Karpas-422 (cell line): ENCODE results near the gene SNCG. TPM values are rescaled to one million over a fixed set of nuclear protein-coding genes. Genes with fewer than 3 reads are reported as not detected.
"Not testable (repeated sequence)": the region's sequence is repeated elsewhere in the genome, so short reads cannot be mapped to it uniquely, and the experiment has no call there.

Experiments
- DNase-seq: peaks from one replicate; pipeline ENCODE4 v3.0.0-alpha.2; 2015
- H2AFZ ChIP-seq: fragments of 200-600 bp; sonication (generic); 2 replicates; pipeline ENCODE4 v1.6.1; 2014; ENCODE audit warnings: antibody characterized with exemption, low read length, mixed read lengths
- H3K27ac ChIP-seq: fragments of 200-600 bp; sonication (generic); 2 replicates; pipeline ENCODE4 v1.5.1; 2014; ENCODE audit warnings: mild to moderate bottlenecking, low read length, moderate library complexity
- H3K27me3 ChIP-seq: fragments of 200-600 bp; sonication (generic); 2 replicates; pipeline ENCODE4 v1.6.1; 2014; ENCODE audit warnings: low read length, mixed read lengths
- H3K36me3 ChIP-seq: fragments of 200-600 bp; sonication (generic); 2 replicates; pipeline ENCODE4 v1.6.1; 2014; ENCODE audit warnings: low read length, mixed read lengths; ENCODE audit not compliant: insufficient read depth
- H3K4me1 ChIP-seq: fragments of 200-600 bp; sonication (generic); 2 replicates; pipeline ENCODE4 v1.6.1; 2014; ENCODE audit warnings: mild to moderate bottlenecking, low read length, mixed read lengths
- H3K4me2 ChIP-seq: fragments of 200-600 bp; sonication (generic); 2 replicates; pipeline ENCODE4 v1.6.1; 2014; ENCODE audit warnings: low read length, low read depth, mild to moderate bottlenecking; ENCODE audit not compliant: poor library complexity, severe bottlenecking
- H3K4me3 ChIP-seq: fragments of 200-600 bp; sonication (generic); 2 replicates; pipeline ENCODE4 v1.5.1; 2014; ENCODE audit warnings: mild to moderate bottlenecking, antibody characterized with exemption, low read length, mixed read lengths
- H3K79me2 ChIP-seq: fragments of 200-600 bp; sonication (generic); 2 replicates; pipeline ENCODE4 v1.6.1; 2014; ENCODE audit warnings: mild to moderate bottlenecking, low read length, mixed read lengths
- H3K9ac ChIP-seq: fragments of 200-600 bp; sonication (generic); 2 replicates; pipeline ENCODE4 v1.6.0; 2014; ENCODE audit warnings: low read length
- H3K9me2 ChIP-seq: fragments of 200-600 bp; sonication (generic), shearing (Covaris generic); replicated peaks from 2 replicates; pipeline ENCODE4 v1.6.0; 2014; ENCODE audit warnings: mild to moderate bottlenecking, low read length, moderate library complexity; ENCODE audit not compliant: insufficient read depth
- H3K9me3 ChIP-seq: fragments of 300-700, 200-600 bp; sonication (generic); 2 replicates; pipeline ENCODE4 v1.6.1; 2014; ENCODE audit warnings: low read length, mixed read lengths
- H4K20me1 ChIP-seq: fragments of 200-600 bp; sonication (generic); 2 replicates; pipeline ENCODE4 v1.6.1; 2014; ENCODE audit warnings: mild to moderate bottlenecking, antibody characterized with exemption, low read length, low read depth; ENCODE audit not compliant: insufficient read depth
- total RNA-seq: library from RNA; depleted of rRNA; stranded (reverse); fragments of >200 nt; shearing (Covaris generic); gene quantifications from 2 replicates; pipeline ENCODE4 v1.2.3, GENCODE V29; 2014; ENCODE audit warnings: low replicate concordance; rRNA removed

Gene SNCG
- total RNA-seq: not detected in 2 replicates

DNA sequence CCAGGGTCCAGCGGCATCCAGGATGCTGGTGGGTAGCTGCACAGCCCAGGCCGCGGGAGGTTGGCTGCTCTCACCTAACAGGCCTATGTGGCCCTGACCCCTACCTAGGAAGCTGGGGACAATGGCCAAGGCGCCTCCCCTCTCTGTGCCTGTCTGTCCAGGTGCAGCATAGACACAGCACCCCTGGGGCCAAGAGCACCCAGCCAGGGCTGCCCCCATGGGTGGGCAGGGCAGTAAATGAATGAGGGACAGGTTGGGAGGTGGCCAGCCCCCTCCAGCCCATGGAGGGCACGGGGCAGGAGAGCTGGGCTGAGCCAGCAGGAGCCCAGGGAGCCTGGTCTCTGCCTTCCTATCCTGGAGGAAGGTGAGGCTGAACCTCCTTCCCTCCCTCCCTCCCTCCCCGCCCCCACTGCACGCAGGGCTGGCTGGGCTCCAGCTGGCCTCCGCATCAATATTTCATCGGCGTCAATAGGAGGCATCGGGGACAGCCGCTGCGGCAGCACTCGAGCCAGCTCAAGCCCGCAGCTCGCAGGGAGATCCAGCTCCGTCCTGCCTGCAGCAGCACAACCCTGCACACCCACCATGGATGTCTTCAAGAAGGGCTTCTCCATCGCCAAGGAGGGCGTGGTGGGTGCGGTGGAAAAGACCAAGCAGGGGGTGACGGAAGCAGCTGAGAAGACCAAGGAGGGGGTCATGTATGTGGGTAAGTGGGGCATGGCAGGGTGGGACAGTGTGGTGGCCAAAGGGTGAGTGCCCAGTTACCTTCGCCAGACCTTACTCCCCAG is at the start of gene SNCG:
Gene SNCG, plus strand, starts transcription at position 484 of the 785 bp plus-strand sequence. Its CDS starts 99 bp downstream, at position 583.
- Histone ChIP-seq H3K27me3 (no peaks in the 10 kb centered on the region), H3K4me2 (no peak within 1 kb of the TSS), H3K4me3 (no peak within 1 kb of the TSS), H2AFZ (no peak within 1 kb of the TSS), H3K9ac (no peak within 1 kb of the TSS), H3K27ac (no peak within 1 kb of the TSS), H3K36me3 (no peaks in the 10 kb centered on the region), H4K20me1 (no peaks in the 10 kb centered on the region), H3K9me2 (no peaks in the 10 kb centered on the region), H3K79me2 (no peaks in the 10 kb centered on the region), H3K9me3 (no peaks in the 10 kb centered on the region), H3K4me1 (no peaks in the 10 kb centered on the region)
- no peak for DNase-seq

DNA sequence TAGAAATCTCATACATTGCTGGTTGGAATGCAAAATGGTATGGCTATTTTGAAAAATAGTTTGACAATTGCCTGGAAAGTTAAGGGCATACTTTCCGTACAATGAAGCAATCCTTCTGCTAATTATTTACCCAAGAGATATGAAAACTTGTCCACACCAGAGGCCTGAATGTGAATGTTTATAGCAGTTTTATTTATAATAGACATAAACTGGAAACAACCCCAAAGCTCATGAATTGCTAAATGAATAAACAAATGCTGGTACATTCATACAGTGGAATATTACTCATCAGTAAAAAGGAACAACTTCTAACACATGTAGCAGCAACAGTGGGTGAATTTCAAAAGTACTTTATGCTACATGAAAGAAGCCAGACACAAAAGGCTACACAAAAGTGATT is 43.7 kb upstream of the SNCG start:
- Histone ChIP-seq H3K36me3 (no peaks in the 10 kb centered on the region), H4K20me1 (no peaks in the 10 kb centered on the region), H3K4me1 (no peaks in the 10 kb centered on the region), H3K4me2 (no peak overlapping the region), H3K27ac (no peak overlapping the region), H3K9me2 (no peaks in the 10 kb centered on the region), H3K79me2 (no peaks in the 10 kb centered on the region), H2AFZ (no peak overlapping the region), H3K4me3 (no peak overlapping the region), H3K9me3 (no peaks in the 10 kb centered on the region), H3K9ac (no peak overlapping the region), H3K27me3 (no peaks in the 10 kb centered on the region)
- DNase-seq: no peak

- Histone ChIP-seq H3K27me3 (no peaks in the 10 kb centered on the region), H3K4me1 (no peaks in the 10 kb centered on the region), H3K9me2 (no peaks in the 10 kb centered on the region), H3K9me3 (no peaks in the 10 kb centered on the region), H3K36me3 (no peaks in the 10 kb centered on the region), H3K79me2 (no peaks in the 10 kb centered on the region), H3K4me2 (no peak overlapping the region), H3K4me3 (no peak overlapping the region), H2AFZ (no peak overlapping the region), H4K20me1 (no peaks in the 10 kb centered on the region), H3K27ac (no peak overlapping the region), H3K9ac (no peak overlapping the region)
- no peak for DNase-seq
Measured at GRCh38 chr10:86918022-86918471, 40.4 kb upstream of the SNCG start.

- Histone ChIP-seq H4K20me1 (no peaks in the 10 kb centered on the region), H3K27ac (no peak overlapping the region), H3K9me2 (no peaks in the 10 kb centered on the region), H3K4me1 (no peaks in the 10 kb centered on the region), H3K4me3 (no peak overlapping the region), H3K36me3 (no peaks in the 10 kb centered on the region), H3K9ac (no peak overlapping the region), H2AFZ (no peak overlapping the region), H3K4me2 (no peak overlapping the region), H3K9me3 (no peaks in the 10 kb centered on the region), H3K79me2 (no peaks in the 10 kb centered on the region), H3K27me3 (no peaks in the 10 kb centered on the region)
- no peak for DNase-seq
Measured at GRCh38 chr10:86922553-86922961, 35.8 kb upstream of the SNCG start.

DNA sequence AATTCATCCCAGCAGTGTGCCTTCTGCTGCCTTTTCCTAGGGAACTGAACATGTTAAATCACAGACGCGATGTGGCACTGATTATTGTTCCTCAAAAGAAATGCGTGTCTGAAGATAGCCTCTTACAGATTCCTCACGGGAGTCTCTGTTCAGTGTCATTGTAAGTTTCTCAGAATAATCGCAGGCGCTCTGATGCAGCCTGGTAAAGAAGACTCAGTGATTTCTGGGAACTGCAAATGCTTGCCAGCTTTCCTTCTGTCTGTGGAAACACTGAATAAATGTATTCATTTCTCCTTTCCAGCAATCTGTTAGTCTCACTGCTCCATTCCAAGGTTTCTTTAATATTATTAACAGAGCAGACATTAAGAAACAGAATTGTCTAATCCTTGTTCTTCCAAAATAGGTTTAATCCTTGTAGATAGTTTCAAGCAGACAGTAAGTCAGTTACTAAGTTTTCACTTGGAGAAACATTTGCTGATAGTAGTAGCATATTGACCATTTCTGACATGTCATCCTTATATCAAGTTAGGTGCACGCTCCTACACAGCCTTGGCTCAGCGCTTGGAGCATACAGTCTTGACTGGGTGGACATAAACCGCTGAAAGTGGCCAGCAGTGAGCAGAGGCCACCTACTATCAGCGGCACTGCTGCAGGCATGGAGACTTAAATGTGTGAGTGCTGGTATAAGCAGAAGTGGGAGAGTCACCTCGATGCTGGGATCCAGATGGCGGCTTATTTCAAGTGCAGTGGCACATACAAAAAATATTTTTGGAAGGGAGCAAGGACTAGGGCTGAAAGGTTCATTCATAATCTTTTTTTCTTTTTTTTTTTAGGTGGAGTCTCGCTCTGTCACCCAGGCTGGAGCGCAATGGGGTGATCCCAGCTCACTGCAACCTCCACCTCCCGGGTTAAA is 28.7 kb upstream of the SNCG start:
- no peak overlapping the region for H3K4me2 ChIP-seq
- no peaks in the 10 kb centered on the region for H3K79me2 ChIP-seq
- no peaks in the 10 kb centered on the region for H4K20me1 ChIP-seq
- no peak overlapping the region for H3K4me3 ChIP-seq
- no peaks in the 10 kb centered on the region for H3K27me3 ChIP-seq
- no peaks in the 10 kb centered on the region for H3K4me1 ChIP-seq
- H3K36me3 ChIP-seq: no peaks in the 10 kb centered on the region
- H2AFZ ChIP-seq: no peak overlapping the region
- no peak for DNase-seq
- no peaks in the 10 kb centered on the region for H3K9me2 ChIP-seq
- no peaks in the 10 kb centered on the region for H3K9me3 ChIP-seq
- H3K27ac ChIP-seq: no peak overlapping the region
- no peak overlapping the region for H3K9ac ChIP-seq

- Histone ChIP-seq H3K9me2 (no peaks in the 10 kb centered on the region), H3K36me3 (no peaks in the 10 kb centered on the region), H3K4me2 (no peak overlapping the region), H3K4me1 (no peaks in the 10 kb centered on the region), H3K79me2 (no peaks in the 10 kb centered on the region), H3K9ac (no peak overlapping the region), H3K4me3 (no peak overlapping the region), H3K27me3 (no peaks in the 10 kb centered on the region), H3K27ac (no peak overlapping the region), H2AFZ (no peak overlapping the region), H4K20me1 (no peaks in the 10 kb centered on the region), H3K9me3 (no peaks in the 10 kb centered on the region)
- DNase-seq: no peak
Measured at GRCh38 chr10:86931872-86932271, 26.5 kb upstream of the SNCG start.

DNA sequence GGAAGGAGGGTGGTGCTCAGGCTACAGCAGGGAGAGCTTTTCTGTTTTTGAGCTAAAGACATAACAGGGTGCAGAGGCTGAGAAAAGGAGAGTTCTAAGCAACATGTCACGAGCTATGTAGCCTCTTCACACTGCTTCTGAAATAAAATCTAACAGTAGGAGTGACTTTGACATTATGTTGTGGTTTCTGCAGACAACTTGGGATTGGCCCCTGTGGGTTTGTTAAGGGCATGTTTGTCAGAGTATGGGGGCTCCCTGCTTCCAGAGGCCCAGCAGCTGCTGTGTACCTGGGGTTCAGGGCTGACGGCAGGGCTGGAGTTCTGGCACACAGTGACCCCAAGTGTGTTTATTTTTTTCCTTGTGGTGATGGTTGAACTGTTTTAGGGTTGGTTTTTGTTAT is 25.7 kb upstream of the SNCG start:
- DNase-seq: no peak
- Histone ChIP-seq H3K27me3 (no peaks in the 10 kb centered on the region), H3K27ac (no peak overlapping the region), H3K79me2 (no peaks in the 10 kb centered on the region), H3K4me3 (no peak overlapping the region), H3K4me1 (no peaks in the 10 kb centered on the region), H2AFZ (no peak overlapping the region), H3K9me3 (no peaks in the 10 kb centered on the region), H3K4me2 (no peak overlapping the region), H3K9me2 (no peaks in the 10 kb centered on the region), H4K20me1 (no peaks in the 10 kb centered on the region), H3K36me3 (no peaks in the 10 kb centered on the region), H3K9ac (no peak overlapping the region)

GRCh38 chr10:86934162-86934711 is 24.2 kb upstream of the SNCG start:
- not testable (repeated sequence) for H3K4me1 ChIP-seq, H3K9me2 ChIP-seq, H3K4me3 ChIP-seq, H3K4me2 ChIP-seq, H3K27me3 ChIP-seq, H3K27ac ChIP-seq, H3K79me2 ChIP-seq, H4K20me1 ChIP-seq, H3K9me3 ChIP-seq, H3K36me3 ChIP-seq, DNase-seq, H3K9ac ChIP-seq, H2AFZ ChIP-seq
